ENCODE measurements around the gene CACNB4. TPM values are rescaled to one million over a fixed set of nuclear protein-coding genes. Genes with fewer than 3 reads are reported as not detected.
"Not testable (repeated sequence)": the region's sequence is repeated elsewhere in the genome, so short reads cannot be mapped to it uniquely, and the experiment has no call there.

The CACNB4 gene
- total RNA-seq, 1 donor from 2014 or later = 7.8 TPM

- Histone ChIP-seq H3K27ac (ENCODE audit: low read depth, low read length) (no peak overlapping the region), H3K36me3 (ENCODE audit: control insufficient read depth in 3 of 3, insufficient read depth in 3 of 3, low read length in 3 of 3) (no peaks in the 10 kb centered on the region), H3K9me3 (ENCODE audit: control insufficient read depth in 3 of 3, low read length in 3 of 3) (no peaks in the 10 kb centered on the region), H3K27me3 (ENCODE audit: control insufficient read depth in 3 of 3, insufficient read depth in 3 of 3, low read length in 3 of 3) (no peaks in the 10 kb centered on the region), H3K9ac (ENCODE audit: low read depth in 1 of 3, low read length in 3 of 3) (no peak overlapping the region), H3K4me1 (ENCODE audit: control insufficient read depth in 3 of 3, insufficient read depth in 3 of 3, low read length in 3 of 3) (peaks cover 10 to 13% (median 10%) of the 10 kb centered on the region in 3 donors), H3K4me3 (ENCODE audit: low read length in 3 of 3) (no peak overlapping the region)
Observed at GRCh38 chr2:152005607-152006006, 93.2 kb downstream of the CACNB4 start.

GRCh38 chr2:152003283-152003682, 95.6 kb downstream of the CACNB4 start:
- H3K27me3 ChIP-seq (ENCODE audit: control insufficient read depth in 3 of 3, insufficient read depth in 3 of 3, low read length in 3 of 3); H3K9me3 ChIP-seq (ENCODE audit: control insufficient read depth in 3 of 3, low read length in 3 of 3); H3K27ac ChIP-seq (ENCODE audit: low read depth, low read length); H3K36me3 ChIP-seq (ENCODE audit: control insufficient read depth in 3 of 3, insufficient read depth in 3 of 3, low read length in 3 of 3): not testable (repeated sequence)
- Histone ChIP-seq H3K9ac (ENCODE audit: low read depth in 1 of 3, low read length in 3 of 3) (peak overlapping the region in 1 of 3 donors; percentile 46), H3K4me3 (ENCODE audit: low read length in 3 of 3) (peak overlapping the region in 1 of 3 donors; percentile 37), H3K4me1 (ENCODE audit: control insufficient read depth in 3 of 3, insufficient read depth in 3 of 3, low read length in 3 of 3) (peaks cover 10 to 13% (median 10%) of the 10 kb centered on the region in 3 donors)

GRCh38 chr2:151999053-151999452, 99.8 kb downstream of the CACNB4 start:
- Histone ChIP-seq H3K27me3 (ENCODE audit: control insufficient read depth in 3 of 3, insufficient read depth in 3 of 3, low read length in 3 of 3) (no peaks in the 10 kb centered on the region), H3K9me3 (ENCODE audit: control insufficient read depth in 3 of 3, low read length in 3 of 3) (no peaks in the 10 kb centered on the region), H3K4me1 (ENCODE audit: control insufficient read depth in 3 of 3, insufficient read depth in 3 of 3, low read length in 3 of 3) (peaks cover 4 to 7% (median 4%) of the 10 kb centered on the region in 3 donors), H3K36me3 (ENCODE audit: control insufficient read depth in 3 of 3, insufficient read depth in 3 of 3, low read length in 3 of 3) (no peaks in the 10 kb centered on the region), H3K4me3 (ENCODE audit: low read length in 3 of 3) (no peak overlapping the region), H3K9ac (ENCODE audit: low read depth in 1 of 3, low read length in 3 of 3) (no peak overlapping the region), H3K27ac (ENCODE audit: low read depth, low read length) (no peak overlapping the region)

GRCh38 chr2:151996243-151997003, 102.4 kb downstream of the CACNB4 start:
- H3K4me1 ChIP-seq (ENCODE audit: control insufficient read depth in 3 of 3, insufficient read depth in 3 of 3, low read length in 3 of 3) = no peaks in the 10 kb centered on the region
- H3K27me3 ChIP-seq (ENCODE audit: control insufficient read depth in 3 of 3, insufficient read depth in 3 of 3, low read length in 3 of 3) = no peaks in the 10 kb centered on the region
- H3K9me3 ChIP-seq (ENCODE audit: control insufficient read depth in 3 of 3, low read length in 3 of 3) = no peaks in the 10 kb centered on the region
- no peak overlapping the region for H3K4me3 ChIP-seq (ENCODE audit: low read length in 3 of 3)
- no peak overlapping the region for H3K9ac ChIP-seq (ENCODE audit: low read depth in 1 of 3, low read length in 3 of 3)
- no peak overlapping the region for H3K27ac ChIP-seq (ENCODE audit: low read depth, low read length)
- H3K36me3 ChIP-seq (ENCODE audit: control insufficient read depth in 3 of 3, insufficient read depth in 3 of 3, low read length in 3 of 3) = no peaks in the 10 kb centered on the region

- Histone ChIP-seq H3K9ac (ENCODE audit: low read depth in 1 of 3, low read length in 3 of 3) (no peak overlapping the region), H3K36me3 (ENCODE audit: control insufficient read depth in 3 of 3, insufficient read depth in 3 of 3, low read length in 3 of 3) (no peaks in the 10 kb centered on the region), H3K4me1 (ENCODE audit: control insufficient read depth in 3 of 3, insufficient read depth in 3 of 3, low read length in 3 of 3) (no peaks in the 10 kb centered on the region), H3K27me3 (ENCODE audit: control insufficient read depth in 3 of 3, insufficient read depth in 3 of 3, low read length in 3 of 3) (no peaks in the 10 kb centered on the region), H3K27ac (ENCODE audit: low read depth, low read length) (no peak overlapping the region), H3K9me3 (ENCODE audit: control insufficient read depth in 3 of 3, low read length in 3 of 3) (no peaks in the 10 kb centered on the region), H3K4me3 (ENCODE audit: low read length in 3 of 3) (no peak overlapping the region)
Observed at GRCh38 chr2:151995161-151995557, 103.7 kb downstream of the CACNB4 start.

GRCh38 chr2:151994178-151994577, 104.7 kb downstream of the CACNB4 start:
- not testable (repeated sequence) for H3K36me3 ChIP-seq (ENCODE audit: control insufficient read depth in 3 of 3, insufficient read depth in 3 of 3, low read length in 3 of 3); H3K27ac ChIP-seq (ENCODE audit: low read depth, low read length); H3K4me3 ChIP-seq (ENCODE audit: low read length in 3 of 3); H3K9me3 ChIP-seq (ENCODE audit: control insufficient read depth in 3 of 3, low read length in 3 of 3); H3K4me1 ChIP-seq (ENCODE audit: control insufficient read depth in 3 of 3, insufficient read depth in 3 of 3, low read length in 3 of 3); H3K27me3 ChIP-seq (ENCODE audit: control insufficient read depth in 3 of 3, insufficient read depth in 3 of 3, low read length in 3 of 3); H3K9ac ChIP-seq (ENCODE audit: low read depth in 1 of 3, low read length in 3 of 3)

- Histone ChIP-seq H3K36me3 (ENCODE audit: control insufficient read depth in 3 of 3, insufficient read depth in 3 of 3, low read length in 3 of 3) (no peaks in the 10 kb centered on the region), H3K4me1 (ENCODE audit: control insufficient read depth in 3 of 3, insufficient read depth in 3 of 3, low read length in 3 of 3) (no peaks in the 10 kb centered on the region), H3K9ac (ENCODE audit: low read depth in 1 of 3, low read length in 3 of 3) (no peak overlapping the region), H3K9me3 (ENCODE audit: control insufficient read depth in 3 of 3, low read length in 3 of 3) (no peaks in the 10 kb centered on the region), H3K27me3 (ENCODE audit: control insufficient read depth in 3 of 3, insufficient read depth in 3 of 3, low read length in 3 of 3) (no peaks in the 10 kb centered on the region), H3K4me3 (ENCODE audit: low read length in 3 of 3) (no peak overlapping the region), H3K27ac (ENCODE audit: low read depth, low read length) (no peak overlapping the region)
Observed at GRCh38 chr2:151991010-151991409, 107.8 kb downstream of the CACNB4 start.

- H3K27me3 ChIP-seq (ENCODE audit: control insufficient read depth in 3 of 3, insufficient read depth in 3 of 3, low read length in 3 of 3) = no peaks in the 10 kb centered on the region
- H3K9ac ChIP-seq (ENCODE audit: low read depth in 1 of 3, low read length in 3 of 3) = no peak overlapping the region
- no peaks in the 10 kb centered on the region for H3K4me1 ChIP-seq (ENCODE audit: control insufficient read depth in 3 of 3, insufficient read depth in 3 of 3, low read length in 3 of 3)
- H3K4me3 ChIP-seq (ENCODE audit: low read length in 3 of 3) = no peak overlapping the region
- no peaks in the 10 kb centered on the region for H3K9me3 ChIP-seq (ENCODE audit: control insufficient read depth in 3 of 3, low read length in 3 of 3)
- H3K36me3 ChIP-seq (ENCODE audit: control insufficient read depth in 3 of 3, insufficient read depth in 3 of 3, low read length in 3 of 3) = no peaks in the 10 kb centered on the region
- no peak overlapping the region for H3K27ac ChIP-seq (ENCODE audit: low read depth, low read length)
Observed at GRCh38 chr2:151989378-151989777, 109.5 kb downstream of the CACNB4 start.

- H3K27ac ChIP-seq (ENCODE audit: low read depth, low read length) = no peak overlapping the region
- no peaks in the 10 kb centered on the region for H3K9me3 ChIP-seq (ENCODE audit: control insufficient read depth in 3 of 3, low read length in 3 of 3)
- no peak overlapping the region for H3K4me3 ChIP-seq (ENCODE audit: low read length in 3 of 3)
- H3K9ac ChIP-seq (ENCODE audit: low read depth in 1 of 3, low read length in 3 of 3) = no peak overlapping the region
- H3K27me3 ChIP-seq (ENCODE audit: control insufficient read depth in 3 of 3, insufficient read depth in 3 of 3, low read length in 3 of 3) = no peaks in the 10 kb centered on the region
- no peaks in the 10 kb centered on the region for H3K36me3 ChIP-seq (ENCODE audit: control insufficient read depth in 3 of 3, insufficient read depth in 3 of 3, low read length in 3 of 3)
- H3K4me1 ChIP-seq (ENCODE audit: control insufficient read depth in 3 of 3, insufficient read depth in 3 of 3, low read length in 3 of 3) = no peaks in the 10 kb centered on the region
Observed at GRCh38 chr2:151987484-151987883, 111.4 kb downstream of the CACNB4 start.

GRCh38 chr2:151984424-151985083, 114.3 kb downstream of the CACNB4 start:
- no peaks in the 10 kb centered on the region for H3K27me3 ChIP-seq (ENCODE audit: control insufficient read depth in 3 of 3, insufficient read depth in 3 of 3, low read length in 3 of 3)

More at GRCh38 chr2:151984424-151985083, 114.3 kb downstream of the CACNB4 start:
- no peaks in the 10 kb centered on the region for H3K4me1 ChIP-seq (ENCODE audit: control insufficient read depth in 3 of 3, insufficient read depth in 3 of 3, low read length in 3 of 3)
- no peak overlapping the region for H3K27ac ChIP-seq (ENCODE audit: low read depth, low read length)
- no peaks in the 10 kb centered on the region for H3K36me3 ChIP-seq (ENCODE audit: control insufficient read depth in 3 of 3, insufficient read depth in 3 of 3, low read length in 3 of 3)
- no peak overlapping the region for H3K4me3 ChIP-seq (ENCODE audit: low read length in 3 of 3)
- no peak overlapping the region for H3K9ac ChIP-seq (ENCODE audit: low read depth in 1 of 3, low read length in 3 of 3)
- no peaks in the 10 kb centered on the region for H3K9me3 ChIP-seq (ENCODE audit: control insufficient read depth in 3 of 3, low read length in 3 of 3)

Measured in skeletal muscle tissue (tissue), 4 donors.